H1 (cell line): ENCODE measurements around the gene GRK7. TPM values are rescaled to one million over a fixed set of nuclear protein-coding genes. Genes with fewer than 3 reads are reported as not detected.

Experiments
- RAD21 ChIP-seq, 2 experiments: IDR thresholded peaks in 1 of 2; conservative IDR thresholded peaks in 1 of 2; 2 replicates each; pipeline ENCODE4 v1.6.1; 2011; ENCODE audit warnings: low read depth in 2 of 2, low read length in 2 of 2, improper control_type of control experiment in 1 of 2, inconsistent platforms in 1 of 2, mild to moderate bottlenecking in 1 of 2, moderate library complexity in 1 of 2
- SP4 ChIP-seq: IDR thresholded peaks from 2 replicates; pipeline ENCODE4 v1.6.1; 2012; ENCODE audit warnings: low read length, inconsistent platforms
- polyA plus RNA-seq, 7 experiments: library from polyadenylated mRNA; depleted of rRNA in 3 of 7; stranded (reverse) in 5 of 7; unstranded in 2 of 7; fragments of >200 nt in 5 of 7; fragments of 200-250 nt in 2 of 7; gene quantifications; 1 replicate in 5 of 7; 2 replicates in 1 of 7; 4 replicates in 1 of 7; pipeline versions ENCODE4 v1.2.1 to v1.2.3, GENCODE V29; 2011 to 2013; ENCODE audit warnings: missing spikeins in 2 of 7, mixed read lengths in 2 of 7
- total RNA-seq: library from RNA; stranded (reverse); fragmentation: NEBNext Ultra II Directional; extraction: Animal tissue kit (Norgen Biotek cat#: 25700); gene quantifications from 2 replicates; pipeline ENCODE4 v1.2.1, GENCODE V29; 2021
- TF ChIP-seq, protein P1 (sequence below): fragments of 300-600 bp; sonication (generic); IDR thresholded peaks from 2 replicates; pipeline ENCODE4 v1.7.1; 2012; ENCODE audit warnings: low read length, moderate library complexity, mild to moderate bottlenecking, inconsistent platforms; ENCODE audit not compliant: insufficient replicate concordance
- TF ChIP-seq, protein P2 (sequence below), 3 experiments: IDR thresholded peaks; 1 replicate in 2 of 3; 2 replicates in 1 of 3; pipeline versions ENCODE4 v1.5.1 to v1.6.1; 2011; ENCODE audit warnings: low read length in 3 of 3, mild to moderate bottlenecking in 3 of 3, inconsistent platforms in 2 of 3, low read depth in 1 of 3, moderate library complexity in 1 of 3; ENCODE audit not compliant: insufficient read depth in 1 of 3; ENCODE audit errors: control extremely low read depth in 1 of 3

Gene GRK7
- total and polyA plus RNA-seq, 2 of the 8 experiments (the other 6 are each of a cell fraction or from before 2014, with no cell fraction given), result not detected

DNA sequence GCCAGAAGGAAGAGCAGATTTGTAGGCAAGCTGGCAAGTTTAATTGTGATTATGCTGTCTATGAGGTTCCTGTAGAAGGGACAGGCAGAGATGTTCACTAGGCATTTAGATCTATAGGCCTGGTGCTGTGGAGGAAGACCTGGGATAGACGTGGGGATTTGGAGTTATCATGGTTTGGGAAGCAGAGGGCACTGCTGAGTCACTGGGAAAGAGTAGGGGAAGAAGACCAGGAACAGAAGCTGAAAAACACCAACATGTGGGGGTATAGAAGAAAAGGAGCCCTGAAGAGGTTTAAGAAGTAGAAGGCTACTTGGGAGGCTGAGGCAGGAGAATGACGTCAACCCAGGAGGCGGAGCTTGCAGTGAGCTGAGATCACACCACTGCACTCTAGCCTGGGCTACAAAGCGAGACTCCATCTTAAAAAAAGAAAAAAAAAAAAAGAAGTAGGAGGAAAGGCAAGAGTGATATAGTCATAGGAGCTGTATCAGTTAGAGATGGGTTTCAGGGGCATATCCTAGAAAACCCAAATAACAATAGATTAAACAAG is 19.3 kb downstream of the GRK7 start (continued):
- TF ChIP-seq, protein P1, sequence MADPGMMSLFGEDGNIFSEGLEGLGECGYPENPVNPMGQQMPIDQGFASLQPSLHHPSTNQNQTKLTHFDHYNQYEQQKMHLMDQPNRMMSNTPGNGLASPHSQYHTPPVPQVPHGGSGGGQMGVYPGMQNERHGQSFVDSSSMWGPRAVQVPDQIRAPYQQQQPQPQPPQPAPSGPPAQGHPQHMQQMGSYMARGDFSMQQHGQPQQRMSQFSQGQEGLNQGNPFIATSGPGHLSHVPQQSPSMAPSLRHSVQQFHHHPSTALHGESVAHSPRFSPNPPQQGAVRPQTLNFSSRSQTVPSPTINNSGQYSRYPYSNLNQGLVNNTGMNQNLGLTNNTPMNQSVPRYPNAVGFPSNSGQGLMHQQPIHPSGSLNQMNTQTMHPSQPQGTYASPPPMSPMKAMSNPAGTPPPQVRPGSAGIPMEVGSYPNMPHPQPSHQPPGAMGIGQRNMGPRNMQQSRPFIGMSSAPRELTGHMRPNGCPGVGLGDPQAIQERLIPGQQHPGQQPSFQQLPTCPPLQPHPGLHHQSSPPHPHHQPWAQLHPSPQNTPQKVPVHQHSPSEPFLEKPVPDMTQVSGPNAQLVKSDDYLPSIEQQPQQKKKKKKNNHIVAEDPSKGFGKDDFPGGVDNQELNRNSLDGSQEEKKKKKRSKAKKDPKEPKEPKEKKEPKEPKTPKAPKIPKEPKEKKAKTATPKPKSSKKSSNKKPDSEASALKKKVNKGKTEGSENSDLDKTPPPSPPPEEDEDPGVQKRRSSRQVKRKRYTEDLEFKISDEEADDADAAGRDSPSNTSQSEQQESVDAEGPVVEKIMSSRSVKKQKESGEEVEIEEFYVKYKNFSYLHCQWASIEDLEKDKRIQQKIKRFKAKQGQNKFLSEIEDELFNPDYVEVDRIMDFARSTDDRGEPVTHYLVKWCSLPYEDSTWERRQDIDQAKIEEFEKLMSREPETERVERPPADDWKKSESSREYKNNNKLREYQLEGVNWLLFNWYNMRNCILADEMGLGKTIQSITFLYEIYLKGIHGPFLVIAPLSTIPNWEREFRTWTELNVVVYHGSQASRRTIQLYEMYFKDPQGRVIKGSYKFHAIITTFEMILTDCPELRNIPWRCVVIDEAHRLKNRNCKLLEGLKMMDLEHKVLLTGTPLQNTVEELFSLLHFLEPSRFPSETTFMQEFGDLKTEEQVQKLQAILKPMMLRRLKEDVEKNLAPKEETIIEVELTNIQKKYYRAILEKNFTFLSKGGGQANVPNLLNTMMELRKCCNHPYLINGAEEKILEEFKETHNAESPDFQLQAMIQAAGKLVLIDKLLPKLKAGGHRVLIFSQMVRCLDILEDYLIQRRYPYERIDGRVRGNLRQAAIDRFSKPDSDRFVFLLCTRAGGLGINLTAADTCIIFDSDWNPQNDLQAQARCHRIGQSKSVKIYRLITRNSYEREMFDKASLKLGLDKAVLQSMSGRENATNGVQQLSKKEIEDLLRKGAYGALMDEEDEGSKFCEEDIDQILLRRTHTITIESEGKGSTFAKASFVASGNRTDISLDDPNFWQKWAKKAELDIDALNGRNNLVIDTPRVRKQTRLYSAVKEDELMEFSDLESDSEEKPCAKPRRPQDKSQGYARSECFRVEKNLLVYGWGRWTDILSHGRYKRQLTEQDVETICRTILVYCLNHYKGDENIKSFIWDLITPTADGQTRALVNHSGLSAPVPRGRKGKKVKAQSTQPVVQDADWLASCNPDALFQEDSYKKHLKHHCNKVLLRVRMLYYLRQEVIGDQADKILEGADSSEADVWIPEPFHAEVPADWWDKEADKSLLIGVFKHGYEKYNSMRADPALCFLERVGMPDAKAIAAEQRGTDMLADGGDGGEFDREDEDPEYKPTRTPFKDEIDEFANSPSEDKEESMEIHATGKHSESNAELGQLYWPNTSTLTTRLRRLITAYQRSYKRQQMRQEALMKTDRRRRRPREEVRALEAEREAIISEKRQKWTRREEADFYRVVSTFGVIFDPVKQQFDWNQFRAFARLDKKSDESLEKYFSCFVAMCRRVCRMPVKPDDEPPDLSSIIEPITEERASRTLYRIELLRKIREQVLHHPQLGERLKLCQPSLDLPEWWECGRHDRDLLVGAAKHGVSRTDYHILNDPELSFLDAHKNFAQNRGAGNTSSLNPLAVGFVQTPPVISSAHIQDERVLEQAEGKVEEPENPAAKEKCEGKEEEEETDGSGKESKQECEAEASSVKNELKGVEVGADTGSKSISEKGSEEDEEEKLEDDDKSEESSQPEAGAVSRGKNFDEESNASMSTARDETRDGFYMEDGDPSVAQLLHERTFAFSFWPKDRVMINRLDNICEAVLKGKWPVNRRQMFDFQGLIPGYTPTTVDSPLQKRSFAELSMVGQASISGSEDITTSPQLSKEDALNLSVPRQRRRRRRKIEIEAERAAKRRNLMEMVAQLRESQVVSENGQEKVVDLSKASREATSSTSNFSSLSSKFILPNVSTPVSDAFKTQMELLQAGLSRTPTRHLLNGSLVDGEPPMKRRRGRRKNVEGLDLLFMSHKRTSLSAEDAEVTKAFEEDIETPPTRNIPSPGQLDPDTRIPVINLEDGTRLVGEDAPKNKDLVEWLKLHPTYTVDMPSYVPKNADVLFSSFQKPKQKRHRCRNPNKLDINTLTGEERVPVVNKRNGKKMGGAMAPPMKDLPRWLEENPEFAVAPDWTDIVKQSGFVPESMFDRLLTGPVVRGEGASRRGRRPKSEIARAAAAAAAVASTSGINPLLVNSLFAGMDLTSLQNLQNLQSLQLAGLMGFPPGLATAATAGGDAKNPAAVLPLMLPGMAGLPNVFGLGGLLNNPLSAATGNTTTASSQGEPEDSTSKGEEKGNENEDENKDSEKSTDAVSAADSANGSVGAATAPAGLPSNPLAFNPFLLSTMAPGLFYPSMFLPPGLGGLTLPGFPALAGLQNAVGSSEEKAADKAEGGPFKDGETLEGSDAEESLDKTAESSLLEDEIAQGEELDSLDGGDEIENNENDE, result no peak
- TF ChIP-seq SP4, result no peak
- TF ChIP-seq, protein P2, sequence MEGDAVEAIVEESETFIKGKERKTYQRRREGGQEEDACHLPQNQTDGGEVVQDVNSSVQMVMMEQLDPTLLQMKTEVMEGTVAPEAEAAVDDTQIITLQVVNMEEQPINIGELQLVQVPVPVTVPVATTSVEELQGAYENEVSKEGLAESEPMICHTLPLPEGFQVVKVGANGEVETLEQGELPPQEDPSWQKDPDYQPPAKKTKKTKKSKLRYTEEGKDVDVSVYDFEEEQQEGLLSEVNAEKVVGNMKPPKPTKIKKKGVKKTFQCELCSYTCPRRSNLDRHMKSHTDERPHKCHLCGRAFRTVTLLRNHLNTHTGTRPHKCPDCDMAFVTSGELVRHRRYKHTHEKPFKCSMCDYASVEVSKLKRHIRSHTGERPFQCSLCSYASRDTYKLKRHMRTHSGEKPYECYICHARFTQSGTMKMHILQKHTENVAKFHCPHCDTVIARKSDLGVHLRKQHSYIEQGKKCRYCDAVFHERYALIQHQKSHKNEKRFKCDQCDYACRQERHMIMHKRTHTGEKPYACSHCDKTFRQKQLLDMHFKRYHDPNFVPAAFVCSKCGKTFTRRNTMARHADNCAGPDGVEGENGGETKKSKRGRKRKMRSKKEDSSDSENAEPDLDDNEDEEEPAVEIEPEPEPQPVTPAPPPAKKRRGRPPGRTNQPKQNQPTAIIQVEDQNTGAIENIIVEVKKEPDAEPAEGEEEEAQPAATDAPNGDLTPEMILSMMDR (IDR thresholded peaks at IDR 0.05; ENCODE audit: control extremely low read depth in 1 of 3, insufficient read depth in 1 of 3, low read depth in 1 of 3, low read length in 3 of 3), result peak; percentile 33 to 52 (median 43)
- peak; percentile 59 to 71 for TF ChIP-seq RAD21 (IDR thresholded peaks at IDR 0.05 in 1 of 2, conservative IDR thresholded peaks at IDR 0.05 in 1 of 2; ENCODE audit: low read depth in 2 of 2, low read length in 2 of 2)
